ENCODE data around the gene KRTAP2-2.

KRTAP2-2 gene

GRCh38 chr17:41020336-41020735 is 34.7 kb downstream of the KRTAP2-2 start:
- no peak for DNase-seq

GRCh38 chr17:41019415-41019814 is 35.6 kb downstream of the KRTAP2-2 start:
- DNase-seq = no peak

- DNase-seq = no peak
These were observed 36.5 kb downstream of the KRTAP2-2 start for GRCh38 chr17:41018541-41018940.

- no peak for DNase-seq
These were observed 38.3 kb downstream of the KRTAP2-2 start for GRCh38 chr17:41016578-41017215.

- DNase-seq = no peak
These were observed 39.6 kb downstream of the KRTAP2-2 start for GRCh38 chr17:41015454-41015853.

- DNase-seq = no peak
These were observed 41.4 kb downstream of the KRTAP2-2 start for GRCh38 chr17:41013606-41014005.

- DNase-seq = no peak
These were observed 41.8 kb downstream of the KRTAP2-2 start for GRCh38 chr17:41013181-41013580.

- no peak for DNase-seq
These were observed 42.5 kb downstream of the KRTAP2-2 start for GRCh38 chr17:41012326-41013120.

GRCh38 chr17:41010441-41010840 is 44.6 kb downstream of the KRTAP2-2 start:
- DNase-seq = no peak

- DNase-seq = no peak
These were observed 45.1 kb downstream of the KRTAP2-2 start for GRCh38 chr17:41009936-41010335.

GRCh38 chr17:41009301-41009760 is 45.7 kb downstream of the KRTAP2-2 start:
- no peak for DNase-seq

- peak; percentile 72 for DNase-seq
These were observed 46.2 kb downstream of the KRTAP2-2 start, which contains the start of gene KRTAP3-1 for GRCh38 chr17:41008811-41009210. KRTAP3-1 (minus strand) TSS chr17:41009128; CDS start chr17:41009074, 54 bp downstream.
